OCI-LY3 (cell line): ENCODE results near the gene GLRA3.

Experiments
- CTCF ChIP-seq: fragments of 200-600, 300-600 bp; sonication (generic); IDR thresholded peaks from 2 replicates; pipeline ENCODE4 v1.5.1; 2014; ENCODE audit warnings: antibody characterized with exemption, low read length, low read depth
- EZH2phosphoT487 ChIP-seq: fragments of 200-600 bp; shearing (Covaris generic); IDR thresholded peaks from 2 replicates; pipeline ENCODE4 v1.6.1; 2018; ENCODE audit warnings: antibody characterized with exemption, mixed run types, low read depth

DNA sequence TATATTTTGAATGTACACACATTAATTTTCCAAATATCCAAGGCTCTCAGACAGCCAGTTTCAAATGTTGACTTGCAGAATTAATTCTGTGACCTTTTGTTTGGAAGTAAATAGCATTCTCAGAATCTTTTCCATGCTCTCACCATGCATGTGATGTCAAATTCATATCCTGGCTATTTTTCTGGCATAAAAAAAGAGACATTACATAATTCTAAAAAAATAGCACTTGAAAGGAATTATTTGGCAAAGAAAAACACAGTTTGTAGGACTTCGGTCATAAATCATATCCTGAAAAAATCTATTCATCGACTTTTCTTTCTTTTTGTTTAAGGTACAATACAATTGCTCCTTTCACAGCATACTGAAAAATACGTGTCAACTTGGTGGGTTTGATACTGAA, 111.2 kb downstream of the GLRA3 start:
- TF ChIP-seq CTCF (no peak), EZH2phosphoT487 (no peak)
